Measurements from ENCODE around the gene PLEKHA7.
"Not testable (repeated sequence)": the region's sequence is repeated elsewhere in the genome, so short reads cannot be mapped to it uniquely, and the experiment has no call there.

The PLEKHA7 gene

DNA sequence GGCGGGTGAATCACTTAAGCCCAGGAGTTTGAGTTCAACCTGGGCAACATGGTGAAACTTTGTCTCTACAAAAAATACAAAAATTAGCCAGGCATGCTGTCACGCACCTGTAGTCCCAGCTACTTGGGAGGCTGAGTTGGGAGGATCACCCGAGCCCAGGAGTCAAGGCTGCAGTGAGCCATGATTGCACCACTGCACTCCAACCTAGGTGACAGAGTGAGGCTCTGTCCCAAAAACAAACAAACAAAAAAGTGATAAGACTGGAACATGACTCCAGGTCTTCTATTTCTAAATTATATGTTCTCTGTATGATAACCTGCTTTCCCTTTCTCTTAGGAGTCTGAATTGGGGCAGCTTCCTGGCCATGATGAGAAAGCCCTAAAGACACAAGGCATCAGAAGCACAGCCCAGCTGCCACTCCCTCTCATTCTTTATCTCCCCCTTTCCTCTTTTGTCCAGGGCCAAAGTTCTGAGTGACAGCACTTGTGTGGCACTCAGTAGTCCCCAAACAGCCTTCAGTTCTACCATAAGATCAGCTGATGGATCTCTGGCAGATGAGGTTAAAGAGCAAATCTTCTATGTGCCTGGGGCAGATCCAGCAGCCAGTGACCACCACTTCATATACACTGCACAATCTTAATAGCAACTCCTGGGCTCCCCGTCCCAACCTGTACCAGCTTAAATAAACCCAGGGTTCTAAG lies 139.8 kb downstream of the PLEKHA7 start:
- Histone ChIP-seq H3K36me3 (ENCODE audit: control insufficient read depth, insufficient read depth, low read length) (no peaks in the 10 kb centered on the region), H3K27me3 (replicated peaks; ENCODE audit: control insufficient read depth, insufficient read depth, low read length) (no peaks in the 10 kb centered on the region), H3K4me3 (replicated peaks; ENCODE audit: low read depth, low read length) (no peak overlapping the region)
- DNase-seq (ENCODE audit: extremely low read depth, insufficient read length) = no peak
- TF ChIP-seq, protein P1, sequence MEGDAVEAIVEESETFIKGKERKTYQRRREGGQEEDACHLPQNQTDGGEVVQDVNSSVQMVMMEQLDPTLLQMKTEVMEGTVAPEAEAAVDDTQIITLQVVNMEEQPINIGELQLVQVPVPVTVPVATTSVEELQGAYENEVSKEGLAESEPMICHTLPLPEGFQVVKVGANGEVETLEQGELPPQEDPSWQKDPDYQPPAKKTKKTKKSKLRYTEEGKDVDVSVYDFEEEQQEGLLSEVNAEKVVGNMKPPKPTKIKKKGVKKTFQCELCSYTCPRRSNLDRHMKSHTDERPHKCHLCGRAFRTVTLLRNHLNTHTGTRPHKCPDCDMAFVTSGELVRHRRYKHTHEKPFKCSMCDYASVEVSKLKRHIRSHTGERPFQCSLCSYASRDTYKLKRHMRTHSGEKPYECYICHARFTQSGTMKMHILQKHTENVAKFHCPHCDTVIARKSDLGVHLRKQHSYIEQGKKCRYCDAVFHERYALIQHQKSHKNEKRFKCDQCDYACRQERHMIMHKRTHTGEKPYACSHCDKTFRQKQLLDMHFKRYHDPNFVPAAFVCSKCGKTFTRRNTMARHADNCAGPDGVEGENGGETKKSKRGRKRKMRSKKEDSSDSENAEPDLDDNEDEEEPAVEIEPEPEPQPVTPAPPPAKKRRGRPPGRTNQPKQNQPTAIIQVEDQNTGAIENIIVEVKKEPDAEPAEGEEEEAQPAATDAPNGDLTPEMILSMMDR (IDR thresholded peaks at IDR 0.05; ENCODE audit: insufficient read depth, low read length, poor library complexity, severe bottlenecking) = no peak

GRCh38 chr11:16873289-16873688 lies 140.9 kb downstream of the PLEKHA7 start:
- no peaks in the 10 kb centered on the region for H3K27me3 ChIP-seq (replicated peaks; ENCODE audit: control insufficient read depth, insufficient read depth, low read length)
- no peak for DNase-seq (ENCODE audit: extremely low read depth, insufficient read length)
- H3K36me3 ChIP-seq (ENCODE audit: control insufficient read depth, insufficient read depth, low read length) = no peaks in the 10 kb centered on the region
- TF ChIP-seq, protein P1 (IDR thresholded peaks at IDR 0.05; ENCODE audit: insufficient read depth, low read length, poor library complexity, severe bottlenecking) = no peak
- H3K4me3 ChIP-seq (replicated peaks; ENCODE audit: low read depth, low read length) = no peak overlapping the region

- H3K4me3 ChIP-seq (replicated peaks; ENCODE audit: low read depth, low read length) = no peak overlapping the region
- TF ChIP-seq, protein P1 (IDR thresholded peaks at IDR 0.05; ENCODE audit: insufficient read depth, low read length, poor library complexity, severe bottlenecking) = no peak
- H3K36me3 ChIP-seq (ENCODE audit: control insufficient read depth, insufficient read depth, low read length) = no peaks in the 10 kb centered on the region
- DNase-seq (ENCODE audit: extremely low read depth, insufficient read length) = no peak
- no peaks in the 10 kb centered on the region for H3K27me3 ChIP-seq (replicated peaks; ENCODE audit: control insufficient read depth, insufficient read depth, low read length)
Measured at GRCh38 chr11:16871368-16871767, 142.8 kb downstream of the PLEKHA7 start.

- no peaks in the 10 kb centered on the region for H3K36me3 ChIP-seq (ENCODE audit: control insufficient read depth, insufficient read depth, low read length)
- TF ChIP-seq, protein P1 (IDR thresholded peaks at IDR 0.05; ENCODE audit: insufficient read depth, low read length, poor library complexity, severe bottlenecking) = no peak
- no peak overlapping the region for H3K4me3 ChIP-seq (replicated peaks; ENCODE audit: low read depth, low read length)
- no peak for DNase-seq (ENCODE audit: extremely low read depth, insufficient read length)
- no peaks in the 10 kb centered on the region for H3K27me3 ChIP-seq (replicated peaks; ENCODE audit: control insufficient read depth, insufficient read depth, low read length)
Measured at GRCh38 chr11:16867097-16867496, 147.1 kb downstream of the PLEKHA7 start.

DNA sequence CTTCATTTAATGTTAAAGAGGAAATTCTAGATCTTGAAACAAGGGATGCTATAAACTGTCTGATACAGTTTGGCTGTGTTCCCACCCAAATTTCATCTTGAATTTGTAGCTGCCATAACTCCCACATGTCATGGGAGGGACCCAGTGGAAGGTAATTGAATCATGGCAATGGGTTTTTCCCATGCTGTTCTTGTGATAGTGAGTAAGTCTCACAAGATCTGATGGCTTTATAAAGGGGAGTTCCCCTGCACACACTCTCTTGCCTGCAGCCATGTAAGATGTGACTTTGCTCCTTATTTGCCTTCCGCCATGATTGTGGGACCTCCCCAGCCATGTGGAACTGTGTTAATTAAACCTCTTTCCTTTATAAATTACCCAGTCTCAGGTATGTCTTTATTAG lies 149.8 kb downstream of the PLEKHA7 start:
- not testable (repeated sequence) for DNase-seq (ENCODE audit: extremely low read depth, insufficient read length); H3K27me3 ChIP-seq (replicated peaks; ENCODE audit: control insufficient read depth, insufficient read depth, low read length); H3K36me3 ChIP-seq (ENCODE audit: control insufficient read depth, insufficient read depth, low read length); H3K4me3 ChIP-seq (replicated peaks; ENCODE audit: low read depth, low read length)

GRCh38 chr11:16863389-16863788 lies 150.8 kb downstream of the PLEKHA7 start:
- no peak for DNase-seq (ENCODE audit: extremely low read depth, insufficient read length)
- TF ChIP-seq, protein P1 (IDR thresholded peaks at IDR 0.05; ENCODE audit: insufficient read depth, low read length, poor library complexity, severe bottlenecking) = no peak
- no peaks in the 10 kb centered on the region; the same call in 1 of the 2 replicates for H3K27me3 ChIP-seq (replicated peaks; ENCODE audit: control insufficient read depth, insufficient read depth, low read length)

More at GRCh38 chr11:16863389-16863788, 150.8 kb downstream of the PLEKHA7 start:
- H3K4me3 ChIP-seq (replicated peaks; ENCODE audit: low read depth, low read length) = no peak overlapping the region
- no peaks in the 10 kb centered on the region for H3K36me3 ChIP-seq (ENCODE audit: control insufficient read depth, insufficient read depth, low read length)

All from GM06990 (cell line).